HepG2 (cell line): ENCODE results near the gene KCNK10. TPM values are rescaled to one million over a fixed set of nuclear protein-coding genes. Genes with fewer than 3 reads are reported as not detected.

ENCODE experiments used
- ATAC-seq: fragments of 200-7000 bp; cut with Tn5 transposase; 3 replicates; pipeline ENCODE4 v1.9.1; 2020; ENCODE audit warnings: mild to moderate bottlenecking, moderate library complexity
- BruUV-seq: library from RNA; stranded (reverse); fragments of 400-500 nt; replicated peaks from 2 replicates; lab custom pipeline; 2021; lab: Mats Ljungman, UMichigan
- CTCF ChIA-PET: fragments of 300-600 bp; formaldehyde crosslinking; extraction: SDS; loops from one replicate; lab custom pipeline; 2021; ENCODE audit warnings: low total read pairs, inconsistent platforms, low intra/inter-chr PET ratio; lab: Yijun Ruan, JAX
- POLR2A ChIA-PET: fragments of 350-600 bp; sonication (Branson Sonifier 250); formaldehyde crosslinking; loops from one replicate; lab custom pipeline; 2020; ENCODE audit warnings: antibody characterized with exemption, inconsistent platforms; lab: Yijun Ruan, JAX
- DNase-seq: peaks from one replicate; pipeline ENCODE4 v3.0.0-alpha.2; 2015; ENCODE audit warnings: low spot score
- FAIRE-seq: peaks from 3 replicates; lab custom pipeline; 2011; peaks lifted over from hg19 to GRCh38; lab: Jason Lieb, UNC
- H2AFZ ChIP-seq: one replicate; pipeline ENCODE4 v1.6.1; 2011; ENCODE audit warnings: low read length, inconsistent platforms
- H3K27ac ChIP-seq: fragments of 300-600 bp; 3 replicates; pipeline ENCODE4 v1.8.0; 2011; ENCODE audit warnings: mixed run types, mild to moderate bottlenecking, mixed read lengths, low read length, inconsistent platforms; ENCODE audit not compliant: insufficient read depth; ENCODE audit errors: extremely low read length
- H3K27me3 ChIP-seq, 2 experiments: fragments of 200-600 bp in 1 of 2; 2 replicates in 1 of 2; 3 replicates in 1 of 2; pipeline versions ENCODE4 v1.6.0 to v1.8.0; 2011; ENCODE audit warnings: low read length in 2 of 2, mild to moderate bottlenecking in 2 of 2, moderate library complexity in 2 of 2, inconsistent platforms in 1 of 2; ENCODE audit not compliant: insufficient read depth in 2 of 2, control insufficient read depth in 1 of 2
- H3K36me3 ChIP-seq, 2 experiments: fragments of 200-600 bp in 1 of 2; replicated peaks in 1 of 2; 2 replicates in 1 of 2; 3 replicates in 1 of 2; pipeline versions ENCODE4 v1.5.1 to v1.8.0; 2011; ENCODE audit warnings: low read length in 2 of 2, inconsistent platforms in 1 of 2; ENCODE audit not compliant: insufficient read depth in 2 of 2, control insufficient read depth in 1 of 2
- H3K4me1 ChIP-seq: 2 replicates; pipeline ENCODE4 v1.5.1; 2012; ENCODE audit warnings: low read length, inconsistent platforms; ENCODE audit not compliant: insufficient read depth
- H3K4me2 ChIP-seq: 2 replicates; pipeline ENCODE4 v1.6.0; 2011; ENCODE audit warnings: low read depth, low read length, inconsistent platforms
- H3K4me3 ChIP-seq, 3 experiments: fragments of 200-600 bp in 1 of 3; sonication (generic), shearing (Covaris generic) in 1 of 3; replicated peaks in 1 of 3; 2 replicates each; pipeline ENCODE4 v1.5.1; 2011 to 2016; ENCODE audit warnings: low read length in 3 of 3, inconsistent platforms in 2 of 3, low read depth in 2 of 3, mild to moderate bottlenecking in 2 of 3, control low read depth in 1 of 3, mixed read lengths in 1 of 3; ENCODE audit not compliant: insufficient read depth in 1 of 3
- H3K79me2 ChIP-seq: one replicate; pipeline ENCODE4 v1.6.1; 2011; ENCODE audit warnings: low read length, inconsistent platforms; ENCODE audit not compliant: insufficient read depth
- H3K9ac ChIP-seq: 2 replicates; pipeline ENCODE4 v1.6.0; 2011; ENCODE audit warnings: mild to moderate bottlenecking, low read depth, low read length, inconsistent platforms; ENCODE audit not compliant: insufficient read depth
- H3K9me3 ChIP-seq: 2 replicates; pipeline ENCODE4 v1.5.1; 2012; ENCODE audit warnings: mild to moderate bottlenecking, low read length
- H4K20me1 ChIP-seq: 2 replicates; pipeline ENCODE4 v1.6.0; 2011; ENCODE audit warnings: inconsistent platforms, mild to moderate bottlenecking, low read length, moderate library complexity; ENCODE audit not compliant: insufficient read depth
- CENPX ChIP-seq: sonication (generic); formaldehyde crosslinking; IDR thresholded peaks from 2 replicates; pipeline ENCODE4 v1.9.0; 2021; ENCODE audit warnings: mild to moderate bottlenecking, missing genetic modification reagents, moderate library complexity
- DPF2 ChIP-seq: sonication (generic); formaldehyde crosslinking; IDR thresholded peaks from 2 replicates; pipeline ENCODE4 v1.4.0; 2020; ENCODE audit warnings: mild to moderate bottlenecking, low read depth, missing genetic modification reagents, borderline replicate concordance
- ELF3 ChIP-seq: IDR thresholded peaks from 2 replicates; pipeline ENCODE4 v1.6.1; 2016; ENCODE audit warnings: missing genetic modification reagents, missing compliant biosample characterization
- GTF2F1 ChIP-seq: fragments of 150-350 bp; IDR thresholded peaks from 2 replicates; pipeline ENCODE4 v1.6.1; 2014; ENCODE audit warnings: low read length
- KLF16 ChIP-seq, 2 experiments: sonication (generic) in 1 of 2; formaldehyde crosslinking in 1 of 2; IDR thresholded peaks; 2 replicates each; pipeline versions ENCODE4 v1.6.1 to v1.8.0; 2016 to 2023; ENCODE audit warnings: missing genetic modification reagents in 2 of 2, missing compliant biosample characterization in 1 of 2
- PLRG1 ChIP-seq: fragments of 450-650 bp; conservative IDR thresholded peaks from 2 replicates; pipeline ENCODE4 v1.6.1; 2016
- SNRNP70 ChIP-seq: fragments of 200-400 bp; formaldehyde crosslinking; IDR thresholded peaks from 2 replicates; pipeline ENCODE4 v1.6.1; 2017; ENCODE audit warnings: mild to moderate bottlenecking, low read depth, low read length, moderate library complexity
- ZC3H4 ChIP-seq: sonication (generic); formaldehyde crosslinking; IDR thresholded peaks from 2 replicates; pipeline ENCODE4 v1.4.0; 2020; ENCODE audit warnings: missing genetic modification reagents, borderline replicate concordance
- ZNF331 ChIP-seq: sonication (generic); formaldehyde crosslinking; IDR thresholded peaks from 2 replicates; pipeline ENCODE4 v1.4.0; 2020; ENCODE audit warnings: missing genetic modification reagents
- ZNF484 ChIP-seq: sonication (generic); formaldehyde crosslinking; IDR thresholded peaks from 2 replicates; pipeline ENCODE4 v1.5.1; 2020; ENCODE audit warnings: mild to moderate bottlenecking, low read depth, missing genetic modification reagents, borderline replicate concordance
- ZNF724P ChIP-seq: sonication (generic); formaldehyde crosslinking; IDR thresholded peaks from 2 replicates; pipeline ENCODE4 v1.8.0; 2022; ENCODE audit warnings: missing genetic modification reagents, borderline replicate concordance
- ZSCAN29 ChIP-seq: sonication (generic); formaldehyde crosslinking; conservative IDR thresholded peaks from 2 replicates; pipeline ENCODE4 v1.4.0; 2020; ENCODE audit warnings: mild to moderate bottlenecking, missing genetic modification reagents
- WGBS: methylation state at CpG from one replicate; pipeline ENCODE4 v1.1.6; 2017; ENCODE audit warnings: low lambda C conversion rate; 5-methylcytosine and 5-hydroxymethylcytosine counted together
- in situ Hi-C: cut with HindIII; loops from 2 replicates; pipeline ENCODE4 v1.10.0; 2017; ENCODE audit warnings: low pct_unique_long_range_greater_than_20kb; ENCODE audit not compliant: extremely low pct_ligation_motif_present
- intact Hi-C: fragments of 100-400 bp; cut with micrococcal nuclease; formaldehyde crosslinking; loops from one replicate; pipeline ENCODE4 v1.10.0; 2022; ENCODE audit not compliant: unreplicated experiment
- polyA plus RNA-seq, 8 experiments: library from polyadenylated mRNA; depleted of rRNA in 3 of 8; stranded (reverse) in 7 of 8; unstranded in 1 of 8; fragments of >200 nt; fragmentation: Illumina TruSeq in 4 of 8; extraction: Trizol in 4 of 8; gene quantifications; 2 replicates each; pipeline versions ENCODE4 v1.2.1 to v1.2.3, GENCODE V29; 2011 to 2016; ENCODE audit warnings: low read depth in 4 of 8, missing spikeins in 1 of 8, mixed read lengths in 1 of 8; ENCODE audit not compliant: insufficient read depth in 1 of 8
- total RNA-seq, 5 experiments: library from RNA; depleted of rRNA; stranded (reverse); fragments of >200 nt; fragmentation: Illumina TruSeq; extraction: Trizol; gene quantifications; 2 replicates each; pipeline ENCODE4 v1.2.3, GENCODE V29; 2016; ENCODE audit warnings: low read depth in 1 of 5
- TF ChIP-seq, protein P1 (sequence below): sonication (generic); formaldehyde crosslinking; IDR thresholded peaks from 2 replicates; pipeline ENCODE4 v1.8.1; 2023; ENCODE audit warnings: missing genetic modification reagents, inconsistent platforms, borderline replicate concordance

Gene KCNK10
- total and polyA plus RNA-seq, 2 of the 13 experiments (the other 11 are each of a cell fraction or from before 2014, with no cell fraction given) = not detected

DNA sequence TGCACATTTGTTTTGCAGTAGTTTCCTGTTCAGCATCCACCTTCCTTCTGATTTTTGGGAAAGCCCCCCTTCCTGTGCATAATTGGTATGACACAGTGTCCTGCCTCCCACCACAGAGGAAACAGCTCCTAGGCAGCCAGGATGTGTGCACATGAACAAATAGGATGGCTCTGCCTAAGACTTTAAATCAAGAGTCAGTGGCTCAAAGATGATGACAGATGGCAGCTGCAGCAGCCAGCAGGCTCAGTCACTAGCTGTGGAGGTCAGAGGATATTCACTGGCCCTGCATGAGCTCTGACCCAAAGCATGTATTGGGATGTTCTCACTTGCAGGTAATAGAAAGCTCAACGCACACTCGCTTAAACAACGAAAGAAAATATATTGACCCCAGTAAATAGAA is 90.3 kb downstream of the KCNK10 start:
- ATAC-seq = no peak

DNA sequence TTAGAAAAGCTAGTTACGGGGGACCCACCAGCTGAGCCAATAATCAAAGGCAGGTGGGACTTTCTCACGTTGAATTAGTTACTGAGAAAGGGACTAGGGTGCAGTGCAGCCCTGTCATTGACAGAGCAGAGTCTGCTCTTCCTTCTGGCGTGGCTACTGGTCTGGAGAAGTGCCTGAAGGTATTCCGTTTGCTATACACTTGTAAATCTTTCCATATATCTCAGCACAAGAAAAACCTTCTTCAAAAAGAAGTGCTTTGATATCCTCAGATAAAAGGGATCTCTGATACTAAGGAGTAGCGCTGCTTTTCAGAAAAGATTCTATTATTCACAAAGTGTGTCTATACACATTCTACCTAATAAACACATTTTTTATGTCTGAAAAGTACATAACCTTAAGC is 91.5 kb downstream of the KCNK10 start:
- no peaks in the 10 kb centered on the region for H3K79me2 ChIP-seq
- BruUV-seq = no TSS peak
- in situ Hi-C loops (loop anchor here (5.0 kb wide), 2 partner anchors 219 to 284 kb away; no protein-coding TSS in a partner anchor), intact Hi-C loops (no loop called here)
- no peak overlapping the region for H3K4me3 ChIP-seq
- H3K4me2 ChIP-seq = no peak overlapping the region
- FAIRE-seq (no peak), ATAC-seq (no peak), DNase-seq (no peak)
- H3K9ac ChIP-seq = no peak overlapping the region
- no peaks in the 10 kb centered on the region; a peak in 1 of 5 replicates for H3K27me3 ChIP-seq
- H3K9me3 ChIP-seq = no peaks in the 10 kb centered on the region
- POLR2A ChIA-PET = no interaction called here
- H3K36me3 ChIP-seq = no peaks in the 10 kb centered on the region
- no peaks in the 10 kb centered on the region for H3K4me1 ChIP-seq
- WGBS = 14% methylated on average over 5 of the region's 5 CpGs
- CTCF ChIA-PET = interaction anchor here (0.5 kb wide), 1 partner anchor 11 kb away, joined by 3 read pairs; no protein-coding TSS in a partner anchor
- H2AFZ ChIP-seq = no peak overlapping the region
- no peak overlapping the region for H3K27ac ChIP-seq
- TF ChIP-seq ELF3 (CRISPR knock-in tag) (no peak), ZNF724P (CRISPR knock-in tag) (no peak), SNRNP70 (no peak), ZNF484 (CRISPR knock-in tag) (no peak), DPF2 (CRISPR knock-in tag) (no peak), ZSCAN29 (CRISPR knock-in tag) (no peak), ZC3H4 (CRISPR knock-in tag) (no peak), CENPX (CRISPR knock-in tag) (no peak), PLRG1 (no peak)
- TF ChIP-seq, protein P1, sequence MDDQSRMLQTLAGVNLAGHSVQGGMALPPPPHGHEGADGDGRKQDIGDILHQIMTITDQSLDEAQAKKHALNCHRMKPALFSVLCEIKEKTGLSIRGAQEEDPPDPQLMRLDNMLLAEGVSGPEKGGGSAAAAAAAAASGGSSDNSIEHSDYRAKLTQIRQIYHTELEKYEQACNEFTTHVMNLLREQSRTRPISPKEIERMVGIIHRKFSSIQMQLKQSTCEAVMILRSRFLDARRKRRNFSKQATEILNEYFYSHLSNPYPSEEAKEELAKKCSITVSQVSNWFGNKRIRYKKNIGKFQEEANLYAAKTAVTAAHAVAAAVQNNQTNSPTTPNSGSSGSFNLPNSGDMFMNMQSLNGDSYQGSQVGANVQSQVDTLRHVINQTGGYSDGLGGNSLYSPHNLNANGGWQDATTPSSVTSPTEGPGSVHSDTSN (CRISPR knock-in tag) = no peak
- no peaks in the 10 kb centered on the region for H4K20me1 ChIP-seq

More for the DNA sequence above, 90.3 kb downstream of the KCNK10 start:
- TF ChIP-seq ZNF331 (CRISPR knock-in tag) (no peak), KLF16 (CRISPR knock-in tag; IDR thresholded peaks at IDR 0.05) (no peak), GTF2F1 (no peak)
- no peak overlapping the region for H3K4me2 ChIP-seq
- 98% methylated on average over 3 of the region's 3 CpGs for WGBS
- no peaks in the 10 kb centered on the region for H3K36me3 ChIP-seq
- POLR2A ChIA-PET = no interaction called here
- no peak overlapping the region for H3K27ac ChIP-seq
- FAIRE-seq = no peak
- H2AFZ ChIP-seq = no peak overlapping the region
- in situ Hi-C loops (loop anchor here (5.0 kb wide), 2 partner anchors 220 to 285 kb away; no protein-coding TSS in a partner anchor), intact Hi-C loops (no loop called here)
- no peaks in the 10 kb centered on the region for H3K79me2 ChIP-seq
- H3K4me1 ChIP-seq = no peaks in the 10 kb centered on the region
- H4K20me1 ChIP-seq = no peaks in the 10 kb centered on the region
- H3K9me3 ChIP-seq = no peaks in the 10 kb centered on the region
- no peak overlapping the region for H3K9ac ChIP-seq
- CTCF ChIA-PET = interaction anchor here (2.1 to 2.2 kb wide), 2 partner anchors 219 to 288 kb away, joined by 8 to 15 read pairs; no protein-coding TSS in a partner anchor
- no peak overlapping the region for H3K4me3 ChIP-seq
- no peaks in the 10 kb centered on the region; a peak in 1 of 5 replicates for H3K27me3 ChIP-seq
- no peak for DNase-seq
- no TSS peak for BruUV-seq
